ENCODE results near the gene PWP2.

DNA sequence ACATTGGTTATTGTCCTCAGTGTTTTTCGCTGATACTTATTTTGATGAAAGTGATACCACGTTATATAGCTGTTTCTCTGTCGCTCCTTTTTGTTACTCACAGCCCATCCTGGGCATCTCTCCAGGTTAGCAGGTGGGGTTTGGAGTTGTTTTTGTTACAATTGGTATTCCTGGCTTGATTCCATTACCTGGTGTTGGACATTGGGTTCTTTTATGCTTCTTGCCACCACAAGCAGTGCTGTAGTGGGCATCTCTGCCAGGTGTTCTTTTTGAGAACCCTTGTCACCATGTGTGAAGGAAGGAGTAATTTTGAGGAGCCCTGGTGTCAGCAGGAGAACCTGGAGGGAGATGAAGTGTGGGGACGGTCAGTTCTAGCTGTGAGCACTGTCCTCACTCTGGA lies 47.5 kb upstream of the PWP2 start:
- TF ChIP-seq CTCF (conservative IDR thresholded peaks at IDR 0.05 in 1 of 2, IDR thresholded peaks at IDR 0.05 in 1 of 2; ENCODE audit: extremely low read depth in 1 of 2, insufficient read depth in 1 of 2, low read depth in 1 of 2, low read length in 2 of 2), result no peak
- TF ChIP-seq EZH2 (IDR thresholded peaks at IDR 0.05; ENCODE audit: borderline replicate concordance, low read length), result no peak
